Sigmoid colon (tissue), 4 donors: ENCODE measurements around the gene CHRNA4.

Experiments used
- EP300 ChIP-seq, 4 donors: sonication (generic); formaldehyde crosslinking; IDR thresholded peaks; one replicate each; pipeline ENCODE4 v1.6.1; 2017; ENCODE audit warnings: antibody characterized with exemption in 4 of 4
- POLR2A ChIP-seq, 2 donors: fragments of 450-650 bp; IDR thresholded peaks; one replicate each; pipeline ENCODE4 v1.6.1; 2016; ENCODE audit warnings: antibody characterized with exemption in 2 of 2, mild to moderate bottlenecking in 2 of 2, moderate library complexity in 2 of 2
- TF ChIP-seq, protein P1 (sequence below), 4 experiments: fragments of 450-650 bp in 3 of 4; fragments of 200-600 bp in 1 of 4; IDR thresholded peaks; one replicate each; pipeline ENCODE4 v1.5.1; 2016 to 2019; ENCODE audit warnings: antibody characterized with exemption in 4 of 4, mild to moderate bottlenecking in 3 of 4, moderate library complexity in 2 of 4

DNA sequence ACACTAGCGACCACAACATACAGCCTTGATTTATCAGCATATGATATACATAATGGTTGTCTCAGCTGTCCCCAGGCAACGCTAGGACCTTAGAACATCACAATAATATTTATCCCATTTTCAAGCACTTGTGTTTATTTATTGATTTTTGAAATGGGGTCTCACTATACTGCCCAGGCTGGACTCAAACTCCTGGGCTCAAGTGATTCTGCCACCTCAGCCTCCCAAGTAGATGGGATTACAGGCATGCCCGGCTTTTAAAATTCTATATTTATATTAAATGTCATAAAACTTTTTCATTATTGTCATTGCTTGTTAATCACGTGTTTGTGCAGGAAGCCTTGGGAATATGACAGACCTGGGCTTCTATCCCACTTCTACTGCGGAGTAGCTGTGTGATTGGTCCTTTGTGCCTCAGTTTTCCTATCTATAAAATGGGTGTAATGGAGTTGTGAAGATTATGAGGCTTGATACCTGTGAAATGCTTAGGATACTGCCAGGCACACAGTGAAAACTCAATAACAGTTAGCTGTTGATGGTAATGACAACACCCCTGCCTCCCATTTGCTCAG lies 58.0 kb downstream of the CHRNA4 start:
- TF ChIP-seq, protein P1, sequence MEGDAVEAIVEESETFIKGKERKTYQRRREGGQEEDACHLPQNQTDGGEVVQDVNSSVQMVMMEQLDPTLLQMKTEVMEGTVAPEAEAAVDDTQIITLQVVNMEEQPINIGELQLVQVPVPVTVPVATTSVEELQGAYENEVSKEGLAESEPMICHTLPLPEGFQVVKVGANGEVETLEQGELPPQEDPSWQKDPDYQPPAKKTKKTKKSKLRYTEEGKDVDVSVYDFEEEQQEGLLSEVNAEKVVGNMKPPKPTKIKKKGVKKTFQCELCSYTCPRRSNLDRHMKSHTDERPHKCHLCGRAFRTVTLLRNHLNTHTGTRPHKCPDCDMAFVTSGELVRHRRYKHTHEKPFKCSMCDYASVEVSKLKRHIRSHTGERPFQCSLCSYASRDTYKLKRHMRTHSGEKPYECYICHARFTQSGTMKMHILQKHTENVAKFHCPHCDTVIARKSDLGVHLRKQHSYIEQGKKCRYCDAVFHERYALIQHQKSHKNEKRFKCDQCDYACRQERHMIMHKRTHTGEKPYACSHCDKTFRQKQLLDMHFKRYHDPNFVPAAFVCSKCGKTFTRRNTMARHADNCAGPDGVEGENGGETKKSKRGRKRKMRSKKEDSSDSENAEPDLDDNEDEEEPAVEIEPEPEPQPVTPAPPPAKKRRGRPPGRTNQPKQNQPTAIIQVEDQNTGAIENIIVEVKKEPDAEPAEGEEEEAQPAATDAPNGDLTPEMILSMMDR (IDR thresholded peaks at IDR 0.05), result no peak
- TF ChIP-seq EP300 (IDR thresholded peaks at IDR 0.05), result no peak
- no peak for TF ChIP-seq POLR2A (IDR thresholded peaks at IDR 0.05)
